Measurements from ENCODE around the gene AP3D1. TPM values are rescaled to one million over a fixed set of nuclear protein-coding genes. Genes with fewer than 3 reads are reported as not detected.

The AP3D1 gene
- total and polyA plus RNA-seq, 9 of the 15 experiments (the other 6 are each of a cell fraction or from before 2014, with no cell fraction given): 1.2 to 86.1 (median 35.9) TPM

- no peak for TF ChIP-seq NR2F6 (CRISPR knock-in tag; IDR thresholded peaks at IDR 0.05)
- TF ChIP-seq ZBTB9 (CRISPR knock-in tag; IDR thresholded peaks at IDR 0.05): no peak
- TF ChIP-seq BCOR (IDR thresholded peaks at IDR 0.05): peak; percentile 49
- no peak for TF ChIP-seq FOXA1 (IDR thresholded peaks at IDR 0.05; ENCODE audit: borderline replicate concordance)
- no peak for TF ChIP-seq SRSF7 (optimal IDR thresholded peaks at IDR 0.05; ENCODE audit: low read depth, low read length)
These were observed 17.5 kb upstream of the AP3D1 start (continued) for GRCh38 chr19:2168619-2169424.

- Histone ChIP-seq H3K27me3 (ENCODE audit: control insufficient read depth in 2 of 2, insufficient read depth in 2 of 2, low read length in 2 of 2) (no peaks in the 10 kb centered on the region), H3K4me1 (replicated peaks in 1 of 2; ENCODE audit: control insufficient read depth in 2 of 2, insufficient read depth in 2 of 2, low read length in 2 of 2) (peaks cover 60 to 89% of the 10 kb centered on the region in 2 experiments), H3K79me2 (ENCODE audit: control insufficient read depth, insufficient read depth, low read length) (peaks cover 94% of the 10 kb centered on the region), H3K4me2 (ENCODE audit: insufficient read depth, low read length) (peak overlapping the region; percentile 71), H3K27ac (ENCODE audit: extremely low read depth, low read depth, low read length) (peak overlapping the region; percentile 92), H3K4me3 (peak overlapping the region; percentile 19), H4K20me1 (replicated peaks; ENCODE audit: control insufficient read depth, insufficient read depth, low read length) (peaks cover 53% of the 10 kb centered on the region), H2AFZ (ENCODE audit: low read depth, low read length) (no peak overlapping the region), H3K36me3 (ENCODE audit: control insufficient read depth, insufficient read depth, low read length) (peaks cover 23% of the 10 kb centered on the region; the same call in 2 of the 3 replicates), H3K9me3 (replicated peaks; ENCODE audit: control insufficient read depth, insufficient read depth, low read depth, low read length) (no peaks in the 10 kb centered on the region), H3K9me1 (ENCODE audit: control insufficient read depth, insufficient read depth, low read length) (peaks cover 21% of the 10 kb centered on the region), H3K9ac (ENCODE audit: insufficient read depth in 1 of 2, low read depth in 2 of 2, low read length in 2 of 2) (peak overlapping the region; percentile 66 to 88)
- in situ Hi-C loops (cut with MboI): no loop called here
- peak; percentile 12 for ATAC-seq
- ChIA-PET POLR2A (interaction anchor here (0.6 to 2.0 kb wide), 3 partner anchors 10 to 149 kb away, joined by 3 to 8 read pairs (median 3); no protein-coding TSS in a partner anchor), CTCF (ENCODE audit: low intra/inter-chr PET ratio) (interaction anchor here (0.5 kb wide), 1 partner anchor 9 kb away, joined by 3 read pairs; no protein-coding TSS in a partner anchor)
- peak; percentile 42 for FAIRE-seq
- DNase-seq (ENCODE audit: extremely low read depth in 1 of 4, low spot score in 3 of 4): peak in 2 of 4 experiments; percentile 56 to 79
- intact Hi-C loops (cut with micrococcal nuclease): loop anchor here (10.0 kb wide), 1 partner anchor 97 kb away; no protein-coding TSS in a partner anchor
- BruUV-seq (replicated peaks): no TSS peak
- 30% methylated on average over 16 of the region's 16 CpGs for whole genome bisulfite sequencing (ENCODE audit: insufficient coverage, low coverage, missing lambda C conversion rate)
- TF ChIP-seq JUND (IDR thresholded peaks at IDR 0.05; ENCODE audit: borderline replicate concordance, low read depth, low read length): peak; percentile 51; the same call in 1 of the 2 replicates
- TF ChIP-seq JUND (tag; IDR thresholded peaks at IDR 0.05; ENCODE audit: borderline replicate concordance, low read depth, low read length): no peak; the same call in 2 of the 3 replicates
- peak; percentile 19; the same call in 1 of the 2 replicates for TF ChIP-seq ZNF592 (IDR thresholded peaks at IDR 0.05)
- no peak for TF ChIP-seq YBX1 (IDR thresholded peaks at IDR 0.05)
- TF ChIP-seq ZNF644 (tag; IDR thresholded peaks at IDR 0.05; ENCODE audit: low read depth): no peak
- peak; percentile 46; the same call in 1 of the 2 replicates for TF ChIP-seq MEF2A (IDR thresholded peaks at IDR 0.05; ENCODE audit: control insufficient read depth, low read depth, low read length)
- TF ChIP-seq USF1 (CRISPR knock-in tag; IDR thresholded peaks at IDR 0.05): peak; percentile 4; the same call in 1 of the 2 replicates
These were observed 16.7 kb upstream of the AP3D1 start for GRCh38 chr19:2167896-2168618.
